T-cell (primary cell): ENCODE measurements around the gene LRRK1. TPM values are rescaled to one million over a fixed set of nuclear protein-coding genes. Genes with fewer than 3 reads are reported as not detected.
"Not testable (repeated sequence)": the region's sequence is repeated elsewhere in the genome, so short reads cannot be mapped to it uniquely, and the experiment has no call there.

Experiments used
- ATAC-seq, 4 experiments: fragments of 200-7000 bp in 3 of 4; fragments of 150-1000 bp in 1 of 4; cut with Tn5 transposase; replicated peaks in 1 of 4; 1 replicate in 3 of 4; 2 replicates in 1 of 4; pipeline ENCODE4 v1.10.0; 2021; ENCODE audit warnings: moderate library complexity in 3 of 4, mild to moderate bottlenecking in 2 of 4, moderate number of reproducible peaks in 1 of 4
- CTCF ChIA-PET, 2 donors: fragments of 300-600 bp; sonication (Branson Sonifier 250); formaldehyde crosslinking; loops; one replicate each; lab custom pipeline; 2022; ENCODE audit warnings: antibody characterized with exemption in 2 of 2; lab: Charles Lee
- POLR2A ChIA-PET, 2 donors: fragments of 300-600 bp; sonication (Branson Sonifier 250); formaldehyde crosslinking; loops; one replicate each; lab custom pipeline; 2022; ENCODE audit warnings: antibody characterized with exemption in 2 of 2; lab: Charles Lee
- DNase-seq, 35 experiments: peaks; one replicate each; pipeline versions ENCODE4 v3.0.0 to v3.0.0-alpha.2; 2013 to 2023
- H3K27ac ChIP-seq: one replicate; pipeline ENCODE4 v1.5.1; 2013; ENCODE audit warnings: low read length
- H3K27me3 ChIP-seq, 2 experiments: replicated peaks in 1 of 2; 1 replicate in 1 of 2; 2 replicates in 1 of 2; pipeline versions ENCODE4 v1.6.1 to v1.7.0; 2013; ENCODE audit warnings: low read length in 1 of 2, mixed read lengths in 1 of 2; ENCODE audit not compliant: control insufficient read depth in 2 of 2, insufficient read depth in 2 of 2; ENCODE audit errors: extremely low read depth in 1 of 2
- H3K36me3 ChIP-seq, 2 donors: 1 replicate in 1 of 2; 2 replicates in 1 of 2; pipeline versions ENCODE4 v1.6.1 to v1.7.0; 2013; ENCODE audit warnings: low read length in 1 of 2; ENCODE audit not compliant: control insufficient read depth in 2 of 2, insufficient read depth in 1 of 2; ENCODE audit errors: extremely low read depth in 1 of 2
- H3K4me1 ChIP-seq, 2 experiments: 1 replicate in 1 of 2; 2 replicates in 1 of 2; pipeline versions ENCODE4 v1.6.1 to v1.7.0; 2013; ENCODE audit warnings: low read length in 2 of 2, mixed read lengths in 1 of 2; ENCODE audit not compliant: insufficient read depth in 2 of 2, control insufficient read depth in 1 of 2; ENCODE audit errors: extremely low read depth in 1 of 2
- H3K4me3 ChIP-seq, 2 donors: 1 replicate in 1 of 2; 2 replicates in 1 of 2; pipeline versions ENCODE4 v1.5.1 to v1.7.0; 2013; ENCODE audit warnings: mild to moderate bottlenecking in 2 of 2, low read length in 1 of 2, moderate library complexity in 1 of 2; ENCODE audit not compliant: control insufficient read depth in 1 of 2; ENCODE audit errors: extremely low read depth in 1 of 2
- H3K9me3 ChIP-seq: 2 replicates; pipeline ENCODE4 v1.7.0; 2013
- H3K27ac Mint-ChIP-seq, 2 donors: one replicate each; pipeline ENCODE4 v1.8.0; 2020 to 2021; ENCODE audit warnings: mild to moderate bottlenecking in 2 of 2, mixed read lengths in 2 of 2
- H3K27me3 Mint-ChIP-seq, 2 donors: one replicate each; pipeline ENCODE4 v1.8.0; 2021 to 2022; ENCODE audit warnings: mixed read lengths in 2 of 2
- H3K36me3 Mint-ChIP-seq: one replicate; pipeline ENCODE4 v1.8.0; 2021; ENCODE audit warnings: mixed read lengths
- H3K4me1 Mint-ChIP-seq, 3 donors: one replicate each; pipeline ENCODE4 v1.8.0; 2020 to 2022; ENCODE audit warnings: mixed read lengths in 3 of 3, mild to moderate bottlenecking in 1 of 3
- H3K4me3 Mint-ChIP-seq, 3 donors: one replicate each; pipeline ENCODE4 v1.8.0; 2020 to 2022; ENCODE audit warnings: mild to moderate bottlenecking in 3 of 3, mixed read lengths in 3 of 3, moderate library complexity in 3 of 3
- H3K9me3 Mint-ChIP-seq, 3 donors: one replicate each; pipeline ENCODE4 v1.8.0; 2020 to 2022; ENCODE audit warnings: mixed read lengths in 3 of 3
- WGBS: methylation state at CpG from one replicate; pipeline ENCODE4 v1.1.5; 2013; ENCODE audit warnings: missing lambda C conversion rate; ENCODE audit not compliant: insufficient coverage; 5-methylcytosine and 5-hydroxymethylcytosine counted together
- total RNA-seq, 35 experiments: library from RNA in 6 of 35; stranded (reverse) in 6 of 35; fragments of 120-200 nt in 1 of 35; gene quantifications; one replicate each; pipeline versions ENCODE4 v1.2.1 to v1.2.4 and lab custom pipeline; 2013 to 2026

LRRK1 gene
- total RNA-seq, 5 donors from 2014 or later (not counting 1 experiment from before 2014, with no cell fraction given) = 1.1 to 2.0 (median 1.7) TPM

GRCh38 chr15:101093958-101094357 lies 174.8 kb downstream of the LRRK1 start:
- DNase-seq (no peak), ATAC-seq (peak in 2 of 4 experiments; percentile 38 to 58)
- H3K4me1 Mint-ChIP-seq = no peaks in the 10 kb centered on the region
- no peak overlapping the region for H3K4me3 ChIP-seq
- no peak overlapping the region for H3K27ac ChIP-seq
- no peak overlapping the region for H3K27ac Mint-ChIP-seq
- no peaks in the 10 kb centered on the region for H3K36me3 ChIP-seq
- whole genome bisulfite sequencing = no CpG with 5 or more reads among the region's 12 CpGs
- POLR2A ChIA-PET = no interaction called here
- no peaks in the 10 kb centered on the region for H3K9me3 ChIP-seq
- no peaks in the 10 kb centered on the region for H3K4me1 ChIP-seq
- H3K9me3 Mint-ChIP-seq = no peaks in the 10 kb centered on the region
- CTCF ChIA-PET = interaction anchor here in 1 of 2 donors (1.2 kb wide), 1 partner anchor 164 kb away, joined by 3 read pairs; no protein-coding TSS in a partner anchor
- peaks cover 0 to 20% of the 10 kb centered on the region in 2 experiments for H3K27me3 ChIP-seq
- H3K27me3 Mint-ChIP-seq = peaks cover 0 to 2% of the 10 kb centered on the region in 2 donors
- no peak overlapping the region for H3K4me3 Mint-ChIP-seq
- H3K36me3 Mint-ChIP-seq = no peaks in the 10 kb centered on the region

GRCh38 chr15:101095796-101096406 lies 176.7 kb downstream of the LRRK1 start:
- H3K4me1 ChIP-seq, H3K4me1 Mint-ChIP-seq, H3K4me3 Mint-ChIP-seq, DNase-seq, H3K27ac Mint-ChIP-seq, H3K9me3 ChIP-seq, H3K36me3 Mint-ChIP-seq, H3K4me3 ChIP-seq, CTCF ChIA-PET, H3K27me3 Mint-ChIP-seq, POLR2A ChIA-PET, H3K9me3 Mint-ChIP-seq, H3K27ac ChIP-seq, H3K36me3 ChIP-seq, ATAC-seq: not testable (repeated sequence)
- peaks cover 0 to 19% of the 10 kb centered on the region in 2 experiments for H3K27me3 ChIP-seq
- 64% methylated on average over 4 of the region's 6 CpGs for WGBS

- Histone ChIP-seq H3K27ac (no peak overlapping the region), H3K27me3 (peaks cover 0 to 13% of the 10 kb centered on the region in 2 experiments), H3K36me3 (no peaks in the 10 kb centered on the region), H3K4me1 (peaks cover 0 to 5% of the 10 kb centered on the region in 2 experiments), H3K9me3 (no peaks in the 10 kb centered on the region), H3K4me3 (no peak overlapping the region)
- WGBS = 94% methylated on average over 8 of the region's 14 CpGs
- ChIA-PET POLR2A (no interaction called here), CTCF (no interaction called here)
- Mint-ChIP-seq H3K4me3 (no peak overlapping the region), H3K27ac (no peak overlapping the region), H3K27me3 (peaks cover 0 to 2% of the 10 kb centered on the region in 2 donors), H3K9me3 (peaks cover 0 to 3% (median 0%) of the 10 kb centered on the region in 3 donors), H3K4me1 (no peaks in the 10 kb centered on the region), H3K36me3 (no peaks in the 10 kb centered on the region)
- ATAC-seq (no peak), DNase-seq (no peak)
These were observed 178.0 kb downstream of the LRRK1 start for GRCh38 chr15:101097111-101097510.

- no peak overlapping the region for H3K27ac Mint-ChIP-seq
These were observed 180.0 kb downstream of the LRRK1 start for GRCh38 chr15:101099183-101099582.

GRCh38 chr15:101100118-101100517 lies 181.0 kb downstream of the LRRK1 start:
- H3K36me3 ChIP-seq = no peaks in the 10 kb centered on the region
- H3K4me3 ChIP-seq = no peak overlapping the region
- H3K4me1 ChIP-seq = peaks cover 0 to 5% of the 10 kb centered on the region in 2 experiments
- no peak overlapping the region for H3K4me3 Mint-ChIP-seq
- no peak for ATAC-seq
- DNase-seq = no peak
- H3K36me3 Mint-ChIP-seq = no peaks in the 10 kb centered on the region
- ChIA-PET CTCF (no interaction called here), POLR2A (no interaction called here)
- H3K27ac Mint-ChIP-seq = no peak overlapping the region
- no peaks in the 10 kb centered on the region for H3K9me3 ChIP-seq
- 99% methylated on average over 13 of the region's 15 CpGs for WGBS
- no peaks in the 10 kb centered on the region for H3K4me1 Mint-ChIP-seq
- H3K27me3 Mint-ChIP-seq = no peaks in the 10 kb centered on the region
- no peaks in the 10 kb centered on the region for H3K27me3 ChIP-seq
- peaks cover 0 to 3% (median 0%) of the 10 kb centered on the region in 3 donors for H3K9me3 Mint-ChIP-seq
- no peak overlapping the region for H3K27ac ChIP-seq

More at GRCh38 chr15:101099183-101099582, 180.0 kb downstream of the LRRK1 start:
- H3K9me3 ChIP-seq = no peaks in the 10 kb centered on the region
- H3K4me3 Mint-ChIP-seq = no peak overlapping the region
- H3K36me3 Mint-ChIP-seq = no peaks in the 10 kb centered on the region
- DNase-seq = peak in 1 of 35 experiments; percentile 18
- 55% methylated on average over 7 of the region's 10 CpGs for WGBS
- H3K4me1 ChIP-seq = peaks cover 0 to 5% of the 10 kb centered on the region in 2 experiments
- ChIA-PET CTCF (no interaction called here), POLR2A (no interaction called here)
- H3K27me3 Mint-ChIP-seq = peaks cover 0 to 2% of the 10 kb centered on the region in 2 donors
- no peaks in the 10 kb centered on the region for H3K4me1 Mint-ChIP-seq
- H3K27ac ChIP-seq = no peak overlapping the region
- no peaks in the 10 kb centered on the region for H3K36me3 ChIP-seq
- ATAC-seq = no peak
- H3K9me3 Mint-ChIP-seq = peaks cover 0 to 3% (median 0%) of the 10 kb centered on the region in 3 donors
- H3K4me3 ChIP-seq = no peak overlapping the region
- no peaks in the 10 kb centered on the region for H3K27me3 ChIP-seq

GRCh38 chr15:101100593-101101442 lies 181.7 kb downstream of the LRRK1 start:
- Mint-ChIP-seq H3K4me3 (no peak overlapping the region), H3K9me3 (peaks cover 0 to 3% (median 0%) of the 10 kb centered on the region in 3 donors), H3K4me1 (no peaks in the 10 kb centered on the region), H3K27me3 (no peaks in the 10 kb centered on the region), H3K27ac (no peak overlapping the region), H3K36me3 (no peaks in the 10 kb centered on the region)
- ATAC-seq = no peak
- ChIA-PET POLR2A (no interaction called here), CTCF (interaction anchor here in 1 of 2 donors (0.6 kb wide), 1 partner anchor 655 kb away, joined by 3 read pairs; no protein-coding TSS in a partner anchor)
- peaks cover 0 to 5% of the 10 kb centered on the region in 2 experiments for H3K4me1 ChIP-seq
- no peak overlapping the region for H3K4me3 ChIP-seq
- 91% methylated on average over 23 of the region's 29 CpGs for WGBS
- no peak for DNase-seq
- no peaks in the 10 kb centered on the region for H3K9me3 ChIP-seq
- H3K27ac ChIP-seq = no peak overlapping the region
- no peaks in the 10 kb centered on the region for H3K27me3 ChIP-seq
- H3K36me3 ChIP-seq = no peaks in the 10 kb centered on the region
